ENCODE measurements around the gene UBC. TPM values are rescaled to one million over a fixed set of nuclear protein-coding genes. Genes with fewer than 3 reads are reported as not detected.

The UBC gene
- total RNA-seq, result 1,173 and 1,486 TPM in 2 replicates

GRCh38 chr12:124914392-124915238 lies at the start of gene UBC:
Gene UBC (minus strand): TSS chr12:124914650. CDS start chr12:124913771, 879 bp downstream.

GRCh38 chr12:124863416-124864325 lies 50.8 kb downstream of the UBC start, which contains the start of gene SCARB1:
Gene SCARB1 (minus strand): TSS chr12:124863864. CDS start chr12:124863720, 144 bp downstream.

Small RNAs within 50 kb of the gene (small RNA-seq; reads per million reads assigned to genes)
- 0.30 reads per million, percentile 8 among the genes with 10 or more reads in this experiment for gene MIR5188
- gene RNU6-927P, result not detected

Other genes starting within 250 kb of the UBC start
- gene SCARB1, start 50.8 kb downstream of the UBC start, total RNA-seq, result 26.8 and 40.7 TPM in 2 replicates
- 19.1 and 25.6 TPM in 2 replicates for gene DHX37, start 74.5 kb upstream of the UBC start, total RNA-seq
- 4.0 and 10.0 TPM in 2 replicates for gene BRI3BP, start 79.0 kb upstream of the UBC start, total RNA-seq
- gene AACS, start 150.8 kb upstream of the UBC start, total RNA-seq, result 31.2 and 42.2 TPM in 2 replicates